D721Med (cell line): Measurements from ENCODE around the gene NONO.

ENCODE experiments used
- DNase-seq: peaks from one replicate; pipeline ENCODE4 v3.0.0; 2011; ENCODE audit warnings: low spot score; ENCODE audit not compliant: insufficient read length
- FAIRE-seq: peaks from 2 replicates; lab custom pipeline; 2011; peaks lifted over from hg19 to GRCh38; lab: Jason Lieb, UNC
- TF ChIP-seq, protein P1 (sequence below): IDR thresholded peaks from 2 replicates; pipeline ENCODE4 v1.5.1; 2012; ENCODE audit warnings: mild to moderate bottlenecking, control low read depth; ENCODE audit not compliant: insufficient read depth; ENCODE audit errors: missing control alignments

NONO gene

DNA sequence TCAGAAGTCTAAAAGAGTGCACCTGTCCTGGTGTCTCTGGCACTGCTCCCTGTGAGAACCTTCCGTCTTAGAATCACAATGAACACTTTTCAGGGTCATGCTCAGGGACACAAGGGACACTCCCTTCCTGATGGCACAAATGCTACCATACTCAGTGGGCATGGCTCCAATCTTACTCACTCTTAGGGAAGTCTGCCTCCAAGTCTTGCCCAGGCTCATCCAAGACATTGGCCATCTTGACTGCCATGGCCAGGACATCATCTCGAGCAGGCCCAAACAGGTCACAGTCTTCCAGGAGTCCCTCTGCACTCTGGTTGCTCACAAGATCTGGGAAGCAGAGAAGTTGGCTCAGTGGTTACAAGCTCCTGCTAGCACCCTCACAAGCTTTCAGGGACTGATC is 38.3 kb upstream of the NONO start:
- FAIRE-seq (no peak), DNase-seq (no peak)
- TF ChIP-seq, protein P1, sequence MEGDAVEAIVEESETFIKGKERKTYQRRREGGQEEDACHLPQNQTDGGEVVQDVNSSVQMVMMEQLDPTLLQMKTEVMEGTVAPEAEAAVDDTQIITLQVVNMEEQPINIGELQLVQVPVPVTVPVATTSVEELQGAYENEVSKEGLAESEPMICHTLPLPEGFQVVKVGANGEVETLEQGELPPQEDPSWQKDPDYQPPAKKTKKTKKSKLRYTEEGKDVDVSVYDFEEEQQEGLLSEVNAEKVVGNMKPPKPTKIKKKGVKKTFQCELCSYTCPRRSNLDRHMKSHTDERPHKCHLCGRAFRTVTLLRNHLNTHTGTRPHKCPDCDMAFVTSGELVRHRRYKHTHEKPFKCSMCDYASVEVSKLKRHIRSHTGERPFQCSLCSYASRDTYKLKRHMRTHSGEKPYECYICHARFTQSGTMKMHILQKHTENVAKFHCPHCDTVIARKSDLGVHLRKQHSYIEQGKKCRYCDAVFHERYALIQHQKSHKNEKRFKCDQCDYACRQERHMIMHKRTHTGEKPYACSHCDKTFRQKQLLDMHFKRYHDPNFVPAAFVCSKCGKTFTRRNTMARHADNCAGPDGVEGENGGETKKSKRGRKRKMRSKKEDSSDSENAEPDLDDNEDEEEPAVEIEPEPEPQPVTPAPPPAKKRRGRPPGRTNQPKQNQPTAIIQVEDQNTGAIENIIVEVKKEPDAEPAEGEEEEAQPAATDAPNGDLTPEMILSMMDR, result no peak

DNA sequence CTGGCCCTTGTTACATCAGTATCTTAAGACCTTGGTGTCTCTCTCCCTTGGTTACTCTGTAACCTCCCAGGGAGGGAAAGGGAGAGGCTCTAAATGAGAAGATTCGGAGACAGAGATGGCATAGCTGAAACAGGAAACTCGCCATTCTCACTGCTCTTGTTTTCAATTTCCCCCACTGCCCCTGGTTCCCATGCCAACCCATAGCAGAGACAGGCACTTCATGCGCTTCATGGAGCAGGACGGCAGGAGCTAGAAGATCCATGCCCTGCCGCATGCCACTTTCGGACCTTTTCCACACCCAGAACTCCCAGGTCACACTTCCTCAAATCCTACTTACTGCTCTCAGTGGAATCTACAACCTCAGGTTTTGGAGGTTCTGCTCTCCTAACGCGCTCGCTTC is 32.6 kb upstream of the NONO start:
- TF ChIP-seq, protein P1, result no peak
- DNase-seq, result no peak
- no peak for FAIRE-seq

DNA sequence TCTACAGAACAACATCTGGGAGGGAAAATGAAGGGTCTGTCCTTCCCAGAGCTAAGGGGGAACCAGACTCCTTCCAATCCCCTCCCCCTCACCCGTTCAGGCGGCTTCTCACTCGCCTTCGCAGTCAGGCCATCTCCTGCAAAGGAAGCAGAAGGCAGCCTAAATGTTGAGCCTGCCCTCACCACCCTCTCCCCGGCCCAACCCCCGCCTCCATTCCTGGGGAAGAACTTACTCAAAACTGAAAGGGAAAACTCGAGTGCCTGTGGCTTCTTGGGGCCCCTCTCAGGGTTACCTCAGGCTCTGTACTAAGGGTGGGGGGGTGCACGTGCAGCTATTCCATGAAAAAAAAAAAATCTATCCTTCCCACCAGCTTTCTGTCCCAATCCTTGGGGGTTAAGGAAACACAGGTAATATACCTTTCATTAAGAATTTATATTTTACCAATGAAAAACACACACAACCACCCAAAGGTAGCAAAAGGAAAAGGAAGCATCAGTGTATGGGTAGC is 31.9 kb upstream of the NONO start:
- DNase-seq (no peak), FAIRE-seq (no peak)
- TF ChIP-seq, protein P1, result no peak

DNA sequence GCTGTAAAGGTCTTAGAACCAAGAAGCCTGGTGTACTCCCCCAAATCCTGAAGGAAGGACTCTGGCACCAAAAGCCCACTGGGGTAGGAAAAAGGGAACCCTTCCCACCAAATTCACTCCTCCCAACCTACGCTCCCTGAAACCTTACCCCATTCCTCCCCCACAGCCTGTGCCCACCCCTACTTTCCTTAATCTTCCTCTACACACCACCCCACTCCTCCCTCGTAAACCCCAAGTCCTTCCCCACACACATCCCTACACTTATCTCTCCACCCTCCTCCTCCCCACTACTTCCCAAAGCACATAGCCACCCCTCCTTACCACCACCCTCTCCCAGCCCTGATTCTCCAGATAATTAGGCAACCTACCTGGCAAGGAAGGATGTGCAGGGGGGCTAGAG is 31.2 kb upstream of the NONO start:
- TF ChIP-seq, protein P1, result no peak
- DNase-seq, result no peak
- FAIRE-seq, result no peak

DNA sequence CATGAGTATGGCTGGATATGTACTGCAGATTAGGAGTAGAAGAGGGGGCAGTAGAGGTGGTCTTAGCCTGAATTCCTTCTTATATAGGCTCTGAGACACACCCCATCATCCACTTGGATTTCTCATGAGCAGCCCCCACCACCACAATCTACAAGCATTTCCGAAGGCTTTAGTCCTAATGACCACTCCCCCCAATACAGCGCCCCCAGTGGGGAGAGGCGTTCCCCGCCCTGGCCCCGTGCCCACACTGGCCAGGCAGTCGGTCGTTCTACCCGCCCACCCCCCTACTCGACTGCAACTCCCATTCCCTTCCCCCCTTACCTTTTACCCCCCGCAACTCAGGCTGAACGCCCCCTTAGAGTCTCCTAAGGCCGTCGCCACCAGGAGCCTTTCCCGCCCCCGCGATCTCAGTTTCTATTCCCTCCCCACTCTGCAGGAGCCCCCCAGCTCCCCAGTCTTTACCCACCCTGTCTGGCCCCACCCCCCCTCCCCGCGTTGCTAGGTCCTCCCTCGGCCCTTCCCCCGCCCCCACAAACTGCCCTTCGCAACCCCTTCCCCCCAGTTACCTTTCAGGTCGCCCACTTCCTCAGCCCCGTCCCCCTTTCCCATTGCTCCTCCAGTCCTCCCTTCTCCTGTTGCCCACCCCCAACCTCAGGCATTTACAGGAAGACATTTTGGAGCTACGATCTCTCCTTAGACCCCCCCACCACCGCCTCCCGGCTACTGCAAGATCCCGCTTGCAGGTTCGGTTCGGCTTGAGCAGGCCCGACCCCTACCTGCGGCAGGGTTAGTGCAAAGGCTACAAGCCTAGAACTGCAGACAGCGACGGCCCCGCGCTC is 30.0 kb upstream of the NONO start:
- TF ChIP-seq, protein P1, result peak; percentile 22
- no peak for FAIRE-seq
- no peak for DNase-seq

DNA sequence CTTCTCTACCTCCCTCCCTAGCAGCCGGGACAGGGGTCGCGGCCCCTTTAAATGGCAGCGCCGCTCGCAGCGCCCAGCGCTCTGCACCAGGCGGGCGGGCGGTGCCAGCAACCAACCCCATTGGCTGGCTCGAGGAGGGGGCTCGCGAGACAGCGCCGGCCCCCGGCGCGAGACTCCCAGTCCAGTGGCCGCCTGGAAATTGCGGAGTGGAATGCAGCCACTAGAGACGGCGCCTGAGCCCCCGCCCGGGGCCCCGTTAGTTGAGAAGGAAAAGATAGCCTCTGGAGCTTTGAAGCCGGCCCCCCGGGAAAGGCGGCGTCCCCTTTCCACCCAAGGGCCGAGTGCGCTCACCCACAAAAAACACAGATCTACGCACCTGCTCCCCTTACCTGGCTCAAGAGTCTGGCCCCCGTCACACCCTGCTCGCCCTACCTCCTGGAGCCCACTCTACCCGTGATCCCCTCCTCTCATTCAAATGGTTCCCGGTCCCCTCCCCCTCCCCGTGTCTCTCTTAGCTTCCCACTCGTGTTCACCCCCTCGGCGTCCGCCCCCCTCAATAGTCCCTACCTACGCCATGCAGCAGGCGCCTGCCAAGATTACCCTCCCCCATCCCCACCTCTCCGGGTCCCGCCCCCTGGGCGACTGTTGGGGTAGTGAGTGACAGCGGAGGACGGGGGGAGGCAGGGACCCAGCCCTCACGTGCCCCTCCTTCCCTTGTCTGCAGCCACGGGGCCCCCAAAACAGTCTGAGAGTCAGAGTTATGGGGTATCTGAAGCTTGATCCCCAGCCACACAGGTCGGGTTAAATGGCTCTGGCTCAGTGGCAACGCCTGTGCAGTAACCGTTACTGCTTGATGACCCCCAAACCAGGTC is 29.1 kb upstream of the NONO start, which contains the start of gene ZMYM3:
ZMYM3 (minus strand) TSS at position 49 of the 872 bp plus-strand sequence. CDS start 885 bp downstream, outside the sequence.
- TF ChIP-seq, protein P1, result no peak
- DNase-seq (peak; percentile 42), FAIRE-seq (no peak)
